Astrocyte (in vitro differentiated cells and primary cell): ENCODE measurements around the gene TEAD1.

Source experiments
- EZH2 ChIP-seq: IDR thresholded peaks from 2 replicates; pipeline ENCODE4 v1.6.1; 2012; ENCODE audit warnings: mild to moderate bottlenecking, low read length, inconsistent platforms; ENCODE audit not compliant: insufficient read depth
- TF ChIP-seq, protein P1 (sequence below): IDR thresholded peaks from 2 replicates; pipeline ENCODE4 v1.5.1; 2011; ENCODE audit warnings: low read depth, mild to moderate bottlenecking, inconsistent platforms, low read length, moderate library complexity; ENCODE audit not compliant: insufficient read depth

DNA sequence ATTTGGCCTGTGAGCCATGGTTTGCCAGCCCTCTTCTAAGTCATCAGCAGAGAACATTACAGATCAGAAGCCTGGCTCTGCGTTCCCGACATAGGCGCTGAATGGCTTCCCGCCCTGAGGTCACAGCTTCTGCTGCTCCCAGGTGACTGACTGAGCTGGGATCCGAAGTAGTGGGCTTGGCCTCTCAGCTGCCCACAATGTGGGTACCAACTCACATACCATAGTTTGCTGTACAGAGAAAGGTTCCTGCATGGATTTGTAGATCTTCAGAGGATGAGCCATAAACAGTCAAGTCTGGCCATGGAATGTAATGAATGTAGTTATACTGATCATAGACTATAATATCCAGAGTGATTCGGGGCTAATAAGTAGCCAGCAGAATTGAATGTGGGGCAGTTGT lies 42.6 kb downstream of the TEAD1 start:
- no peak for TF ChIP-seq EZH2
- TF ChIP-seq, protein P1, sequence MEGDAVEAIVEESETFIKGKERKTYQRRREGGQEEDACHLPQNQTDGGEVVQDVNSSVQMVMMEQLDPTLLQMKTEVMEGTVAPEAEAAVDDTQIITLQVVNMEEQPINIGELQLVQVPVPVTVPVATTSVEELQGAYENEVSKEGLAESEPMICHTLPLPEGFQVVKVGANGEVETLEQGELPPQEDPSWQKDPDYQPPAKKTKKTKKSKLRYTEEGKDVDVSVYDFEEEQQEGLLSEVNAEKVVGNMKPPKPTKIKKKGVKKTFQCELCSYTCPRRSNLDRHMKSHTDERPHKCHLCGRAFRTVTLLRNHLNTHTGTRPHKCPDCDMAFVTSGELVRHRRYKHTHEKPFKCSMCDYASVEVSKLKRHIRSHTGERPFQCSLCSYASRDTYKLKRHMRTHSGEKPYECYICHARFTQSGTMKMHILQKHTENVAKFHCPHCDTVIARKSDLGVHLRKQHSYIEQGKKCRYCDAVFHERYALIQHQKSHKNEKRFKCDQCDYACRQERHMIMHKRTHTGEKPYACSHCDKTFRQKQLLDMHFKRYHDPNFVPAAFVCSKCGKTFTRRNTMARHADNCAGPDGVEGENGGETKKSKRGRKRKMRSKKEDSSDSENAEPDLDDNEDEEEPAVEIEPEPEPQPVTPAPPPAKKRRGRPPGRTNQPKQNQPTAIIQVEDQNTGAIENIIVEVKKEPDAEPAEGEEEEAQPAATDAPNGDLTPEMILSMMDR: no peak
